Measurements from ENCODE around the gene C1orf198.

Gene C1orf198

GRCh38 chr1:230836793-230837192, 31.5 kb downstream of the C1orf198 start:
- DNase-seq (ENCODE audit: low read depth in 2 of 2, low spot score in 1 of 2), result no peak

- DNase-seq (ENCODE audit: low read depth in 2 of 2, low spot score in 1 of 2), result no peak
Measured at GRCh38 chr1:230836347-230836746, 32.0 kb downstream of the C1orf198 start.

GRCh38 chr1:230834292-230834691, 34.0 kb downstream of the C1orf198 start:
- no peak for DNase-seq (ENCODE audit: low read depth in 2 of 2, low spot score in 1 of 2)

- no peak for DNase-seq (ENCODE audit: low read depth in 2 of 2, low spot score in 1 of 2)
Measured at GRCh38 chr1:230833511-230833910, 34.8 kb downstream of the C1orf198 start.

- DNase-seq (ENCODE audit: low read depth in 2 of 2, low spot score in 1 of 2), result no peak
Measured at GRCh38 chr1:230832476-230832875, 35.8 kb downstream of the C1orf198 start.

- no peak for DNase-seq (ENCODE audit: low read depth in 2 of 2, low spot score in 1 of 2)
Measured at GRCh38 chr1:230831771-230832170, 36.5 kb downstream of the C1orf198 start.

GRCh38 chr1:230828421-230828820, 39.9 kb downstream of the C1orf198 start:
- DNase-seq (ENCODE audit: low read depth in 2 of 2, low spot score in 1 of 2), result no peak

GRCh38 chr1:230827801-230828200, 40.5 kb downstream of the C1orf198 start:
- no peak for DNase-seq (ENCODE audit: low read depth in 2 of 2, low spot score in 1 of 2)

- DNase-seq (ENCODE audit: low read depth in 2 of 2, low spot score in 1 of 2), result no peak
Measured at GRCh38 chr1:230827081-230827681, 41.1 kb downstream of the C1orf198 start.

- DNase-seq (ENCODE audit: low read depth in 2 of 2, low spot score in 1 of 2), result no peak
Measured at GRCh38 chr1:230826166-230826875, 42.0 kb downstream of the C1orf198 start.

GRCh38 chr1:230825761-230826160, 42.6 kb downstream of the C1orf198 start:
- no peak for DNase-seq (ENCODE audit: low read depth in 2 of 2, low spot score in 1 of 2)

- DNase-seq (ENCODE audit: low read depth in 2 of 2, low spot score in 1 of 2), result no peak
Measured at GRCh38 chr1:230824919-230825721, 43.2 kb downstream of the C1orf198 start.

- no peak for DNase-seq (ENCODE audit: low read depth in 2 of 2, low spot score in 1 of 2)
Measured at GRCh38 chr1:230824551-230824918, 43.8 kb downstream of the C1orf198 start.

GRCh38 chr1:230823931-230824381, 44.4 kb downstream of the C1orf198 start:
- no peak for DNase-seq (ENCODE audit: low read depth in 2 of 2, low spot score in 1 of 2)

GRCh38 chr1:230823426-230823825, 44.9 kb downstream of the C1orf198 start:
- no peak for DNase-seq (ENCODE audit: low read depth in 2 of 2, low spot score in 1 of 2)

- DNase-seq (ENCODE audit: low read depth in 2 of 2, low spot score in 1 of 2), result no peak
Measured at GRCh38 chr1:230822092-230822581, 46.2 kb downstream of the C1orf198 start.

- DNase-seq (ENCODE audit: low read depth in 2 of 2, low spot score in 1 of 2), result no peak
Measured at GRCh38 chr1:230821346-230821745, 47.0 kb downstream of the C1orf198 start.

GRCh38 chr1:230820568-230820967, 47.8 kb downstream of the C1orf198 start:
- no peak for DNase-seq (ENCODE audit: low read depth in 2 of 2, low spot score in 1 of 2)

- DNase-seq (ENCODE audit: low read depth in 2 of 2, low spot score in 1 of 2), result no peak
Measured at GRCh38 chr1:230819976-230820375, 48.3 kb downstream of the C1orf198 start.

GRCh38 chr1:230818901-230819300, 49.4 kb downstream of the C1orf198 start:
- DNase-seq (ENCODE audit: low read depth in 2 of 2, low spot score in 1 of 2), result no peak

- DNase-seq (ENCODE audit: low read depth in 2 of 2, low spot score in 1 of 2), result no peak
Measured at GRCh38 chr1:230818367-230818766, 50.0 kb downstream of the C1orf198 start.

GRCh38 chr1:230816018-230816417, 52.3 kb downstream of the C1orf198 start:
- DNase-seq (ENCODE audit: low read depth in 2 of 2, low spot score in 1 of 2), result no peak

Data from stimulated activated CD8-positive, alpha-beta memory T cell treated with anti-CD3 and anti-CD28 coated beads, Interleukin-4, amount 100 ng/mL, for 1 hour (primary cell).